ENCODE results near the gene GFI1.

GFI1 gene

GRCh38 chr1:92487078-92487605 lies 417 bp upstream of the GFI1 start:
- DNase-seq, result no peak

- DNase-seq, result no peak
Measured at GRCh38 chr1:92485381-92486250, 1.1 kb downstream of the GFI1 start.

- no peak for DNase-seq
Measured at GRCh38 chr1:92484472-92485380, 2.0 kb downstream of the GFI1 start.

GRCh38 chr1:92483610-92484471 lies 2.9 kb downstream of the GFI1 start:
- no peak for DNase-seq

GRCh38 chr1:92482665-92483609 lies 3.8 kb downstream of the GFI1 start:
- no peak for DNase-seq

GRCh38 chr1:92481971-92482664 lies 4.6 kb downstream of the GFI1 start:
- no peak for DNase-seq

- DNase-seq, result no peak
Measured at GRCh38 chr1:92481599-92481925, 5.2 kb downstream of the GFI1 start.

GRCh38 chr1:92480813-92481598 lies 5.7 kb downstream of the GFI1 start:
- DNase-seq, result no peak

GRCh38 chr1:92480200-92480812 lies 6.4 kb downstream of the GFI1 start:
- DNase-seq, result no peak

- DNase-seq, result no peak
Measured at GRCh38 chr1:92479587-92479986, 7.1 kb downstream of the GFI1 start.

- DNase-seq, result no peak
Measured at GRCh38 chr1:92478393-92478792, 8.3 kb downstream of the GFI1 start.

- DNase-seq, result no peak
Measured at GRCh38 chr1:92476071-92476631, 10.6 kb downstream of the GFI1 start.

- DNase-seq, result no peak
Measured at GRCh38 chr1:92475029-92475428, 11.7 kb downstream of the GFI1 start.

GRCh38 chr1:92473781-92474495 lies 12.8 kb downstream of the GFI1 start:
- no peak for DNase-seq

GRCh38 chr1:92470216-92470615 lies 16.5 kb downstream of the GFI1 start:
- no peak for DNase-seq

- DNase-seq, result no peak
Measured at GRCh38 chr1:92466683-92467352, 19.9 kb downstream of the GFI1 start.

- DNase-seq, result no peak
Measured at GRCh38 chr1:92465256-92465647, 21.5 kb downstream of the GFI1 start.

All from fibroblast of skin of scalp (primary cell).